ENCODE data around the gene RPP25.

RPP25 gene

GRCh38 chr15:74907163-74907870, 49.3 kb downstream of the RPP25 start:
- Histone ChIP-seq H3K9ac (peak overlapping the region; percentile 65; the same call in 1 of the 2 replicates), H3K4me2 (peak overlapping the region; percentile 84), H3K27ac (no peak overlapping the region), H3K79me2 (ENCODE audit: insufficient read depth, low read depth) (no peaks in the 10 kb centered on the region; the same call in 1 of the 2 replicates), H3K4me3 (IDR thresholded peaks at IDR 0.05; ENCODE audit: insufficient read depth, low read depth, low read length) (no peak overlapping the region), H3K27me3 (ENCODE audit: insufficient read depth, low read depth) (no peaks in the 10 kb centered on the region), H4K20me1 (ENCODE audit: insufficient read depth) (no peaks in the 10 kb centered on the region), H3K4me1 (ENCODE audit: low read depth, poor library complexity, severe bottlenecking) (peaks cover 12% of the 10 kb centered on the region), H2AFZ (ENCODE audit: low read depth) (peak overlapping the region; percentile 97), H3K36me3 (ENCODE audit: insufficient read depth) (no peaks in the 10 kb centered on the region)
- no peak for TF ChIP-seq CTCF (conservative IDR thresholded peaks at IDR 0.05; ENCODE audit: low read depth, low read length)

GRCh38 chr15:74906450-74907162, 50.0 kb downstream of the RPP25 start, which contains the start of gene FAM219B:
Gene FAM219B (minus strand): TSS chr15:74906851. CDS start chr15:74906800, 51 bp downstream.
- peak within 1 kb of the TSS; percentile 84 for H3K4me2 ChIP-seq
- peak within 1 kb of the TSS; percentile 97 for H2AFZ ChIP-seq (ENCODE audit: low read depth)
- H3K4me3 ChIP-seq (IDR thresholded peaks at IDR 0.05; ENCODE audit: insufficient read depth, low read depth, low read length) = no peak within 1 kb of the TSS
- H3K36me3 ChIP-seq (ENCODE audit: insufficient read depth) = no peaks in the 10 kb centered on the region
- H3K4me1 ChIP-seq (ENCODE audit: low read depth, poor library complexity, severe bottlenecking) = peaks cover 16% of the 10 kb centered on the region
- TF ChIP-seq CTCF (conservative IDR thresholded peaks at IDR 0.05; ENCODE audit: low read depth, low read length) = no peak
- H3K27me3 ChIP-seq (ENCODE audit: insufficient read depth, low read depth) = no peaks in the 10 kb centered on the region
- peak within 1 kb of the TSS; percentile 65 for H3K9ac ChIP-seq
- H4K20me1 ChIP-seq (ENCODE audit: insufficient read depth) = no peaks in the 10 kb centered on the region
- H3K79me2 ChIP-seq (ENCODE audit: insufficient read depth, low read depth) = no peaks in the 10 kb centered on the region; the same call in 1 of the 2 replicates
- H3K27ac ChIP-seq = peak within 1 kb of the TSS; percentile 35; the same call in 1 of the 2 replicates

GRCh38 chr15:74906067-74906449, 50.5 kb downstream of the RPP25 start:
- Histone ChIP-seq H3K27ac (peak overlapping the region; percentile 35; the same call in 1 of the 2 replicates), H4K20me1 (ENCODE audit: insufficient read depth) (no peaks in the 10 kb centered on the region), H3K79me2 (ENCODE audit: insufficient read depth, low read depth) (no peaks in the 10 kb centered on the region; the same call in 1 of the 2 replicates), H3K27me3 (ENCODE audit: insufficient read depth, low read depth) (no peaks in the 10 kb centered on the region), H3K36me3 (ENCODE audit: insufficient read depth) (no peaks in the 10 kb centered on the region), H3K4me1 (ENCODE audit: low read depth, poor library complexity, severe bottlenecking) (peaks cover 22% of the 10 kb centered on the region), H3K4me2 (peak overlapping the region; percentile 82), H3K4me3 (IDR thresholded peaks at IDR 0.05; ENCODE audit: insufficient read depth, low read depth, low read length) (no peak overlapping the region), H2AFZ (ENCODE audit: low read depth) (peak overlapping the region; percentile 97), H3K9ac (peak overlapping the region; percentile 65)
- TF ChIP-seq CTCF (conservative IDR thresholded peaks at IDR 0.05; ENCODE audit: low read depth, low read length) = no peak
